Endodermal cell (in vitro differentiated cells): ENCODE measurements around the gene TPRKB. TPM values are rescaled to one million over a fixed set of nuclear protein-coding genes. Genes with fewer than 3 reads are reported as not detected.

Source experiments
- DNase-seq: peaks from one replicate; pipeline ENCODE4 v3.0.0-alpha.2; 2017
- H3K27ac ChIP-seq: 2 replicates; pipeline ENCODE4 v1.5.1; 2013; ENCODE audit warnings: mild to moderate bottlenecking, low read depth, low read length, moderate library complexity
- H3K27me3 ChIP-seq: 2 replicates; pipeline ENCODE4 v1.6.1; 2013; ENCODE audit warnings: mild to moderate bottlenecking, low read length, moderate library complexity; ENCODE audit not compliant: insufficient read depth, control insufficient read depth, poor library complexity, severe bottlenecking
- H3K36me3 ChIP-seq: 2 replicates; pipeline ENCODE4 v1.7.0; 2013; ENCODE audit warnings: mild to moderate bottlenecking, low read length, moderate library complexity; ENCODE audit not compliant: control insufficient read depth, insufficient read depth
- H3K4me1 ChIP-seq: one replicate; pipeline ENCODE4 v1.7.0; 2013; ENCODE audit warnings: low read length; ENCODE audit not compliant: control insufficient read depth, insufficient read depth
- H3K4me3 ChIP-seq: 2 replicates; pipeline ENCODE4 v1.5.1; 2013; ENCODE audit warnings: mild to moderate bottlenecking, low read length, moderate library complexity
- H3K9ac ChIP-seq: 2 replicates; pipeline ENCODE4 v1.6.1; 2013; ENCODE audit warnings: mild to moderate bottlenecking, low read length, moderate library complexity; ENCODE audit not compliant: poor library complexity, severe bottlenecking; ENCODE audit errors: extremely low read depth
- H3K9me3 ChIP-seq: 2 replicates; pipeline ENCODE4 v1.6.1; 2013; ENCODE audit warnings: mild to moderate bottlenecking, low read length, moderate library complexity; ENCODE audit not compliant: control insufficient read depth
- H3K27ac Mint-ChIP-seq: 2 replicates; pipeline ENCODE4 v1.8.0; 2020; ENCODE audit warnings: mixed read lengths
- H3K27me3 Mint-ChIP-seq: 2 replicates; pipeline ENCODE4 v1.8.0; 2021; ENCODE audit warnings: mild to moderate bottlenecking, mixed read lengths; ENCODE audit not compliant: insufficient read depth
- H3K36me3 Mint-ChIP-seq: 2 replicates; pipeline ENCODE4 v1.8.0; 2020; ENCODE audit warnings: low read depth, mixed read lengths
- H3K4me1 Mint-ChIP-seq: 2 replicates; pipeline ENCODE4 v1.8.0; 2020; ENCODE audit warnings: mixed read lengths
- H3K4me3 Mint-ChIP-seq: 2 replicates; pipeline ENCODE4 v1.8.0; 2020; ENCODE audit warnings: mild to moderate bottlenecking, moderate library complexity, mixed read lengths
- H3K9me3 Mint-ChIP-seq: 2 replicates; pipeline ENCODE4 v1.8.0; 2020; ENCODE audit warnings: mild to moderate bottlenecking, mixed read lengths
- CTCF ChIP-seq: fragments of 200-600 bp; sonication (generic); conservative IDR thresholded peaks from 2 replicates; pipeline ENCODE4 v1.5.0; 2021; ENCODE audit warnings: antibody characterized with exemption, mild to moderate bottlenecking
- WGBS, 2 experiments: methylation state at CpG; one replicate each; pipeline versions ENCODE4 v1.1.5 to v1.1.7; 2013; ENCODE audit warnings: missing lambda C conversion rate in 2 of 2, mixed read lengths in 1 of 2; ENCODE audit not compliant: insufficient coverage in 1 of 2, insufficient read length in 1 of 2; 5-methylcytosine and 5-hydroxymethylcytosine counted together
- total RNA-seq, 2 donors: library from RNA; stranded (reverse); fragmentation: NEBNext Ultra II Directional in 1 of 2; extraction: Animal tissue kit (Norgen Biotek cat#: 25700) in 1 of 2; gene quantifications; 2 replicates in 1 of 2; 3 replicates in 1 of 2; pipeline ENCODE4 v1.2.1, GENCODE V29; 2021

TPRKB gene
- total RNA-seq, 2 donors from 2014 or later, result 37.9 to 42.7 TPM

GRCh38 chr2:73770725-73771124 is 33.6 kb upstream of the TPRKB start:
- Mint-ChIP-seq H3K27me3 (no peaks in the 10 kb centered on the region), H3K9me3 (no peaks in the 10 kb centered on the region), H3K4me1 (no peaks in the 10 kb centered on the region), H3K36me3 (peaks cover 72% of the 10 kb centered on the region), H3K27ac (no peak overlapping the region), H3K4me3 (no peak overlapping the region)
- H3K9ac ChIP-seq, result no peak overlapping the region
- no peaks in the 10 kb centered on the region for H3K4me1 ChIP-seq
- no peaks in the 10 kb centered on the region for H3K9me3 ChIP-seq
- 93% methylated on average over 3 of the region's 3 CpGs; no CpG with 5 or more reads in 1 of the 2 experiments for WGBS, 2 experiments
- DNase-seq, result no peak
- no peaks in the 10 kb centered on the region for H3K27me3 ChIP-seq
- no peak overlapping the region for H3K27ac ChIP-seq
- peaks cover 73% of the 10 kb centered on the region for H3K36me3 ChIP-seq
- H3K4me3 ChIP-seq, result no peak overlapping the region
- no peak for TF ChIP-seq CTCF

GRCh38 chr2:73766994-73767393 is 29.8 kb upstream of the TPRKB start:
- no peaks in the 10 kb centered on the region for H3K4me1 ChIP-seq
- H3K27ac ChIP-seq, result no peak overlapping the region
- H3K9ac ChIP-seq, result no peak overlapping the region
- 96 to 100% methylated on average over 3 of the region's 4 CpGs for WGBS, 2 experiments
- DNase-seq, result no peak
- no peaks in the 10 kb centered on the region for H3K27me3 ChIP-seq
- H3K9me3 ChIP-seq, result no peaks in the 10 kb centered on the region
- no peak for TF ChIP-seq CTCF
- no peaks in the 10 kb centered on the region for H3K4me1 Mint-ChIP-seq
- no peak overlapping the region for H3K4me3 ChIP-seq
- no peak overlapping the region for H3K4me3 Mint-ChIP-seq
- no peak overlapping the region for H3K27ac Mint-ChIP-seq
- peaks cover 71% of the 10 kb centered on the region for H3K36me3 Mint-ChIP-seq
- no peaks in the 10 kb centered on the region for H3K27me3 Mint-ChIP-seq
- no peaks in the 10 kb centered on the region for H3K9me3 Mint-ChIP-seq
- H3K36me3 ChIP-seq, result peaks cover 81% of the 10 kb centered on the region

- no peak overlapping the region for H3K4me3 Mint-ChIP-seq
- 97% methylated on average over 1 of the region's 1 CpG; no CpG with 5 or more reads in 1 of the 2 experiments for WGBS, 2 experiments
- no peak for TF ChIP-seq CTCF
- H3K36me3 ChIP-seq, result peaks cover 86% of the 10 kb centered on the region
- no peak for DNase-seq
- H3K27me3 Mint-ChIP-seq, result no peaks in the 10 kb centered on the region
- no peak overlapping the region for H3K4me3 ChIP-seq
- H3K9me3 ChIP-seq, result no peaks in the 10 kb centered on the region
- H3K9ac ChIP-seq, result no peak overlapping the region
- H3K4me1 ChIP-seq, result no peaks in the 10 kb centered on the region
- no peak overlapping the region for H3K27ac Mint-ChIP-seq
- no peak overlapping the region for H3K27ac ChIP-seq
- no peaks in the 10 kb centered on the region for H3K9me3 Mint-ChIP-seq
- H3K4me1 Mint-ChIP-seq, result no peaks in the 10 kb centered on the region
- H3K36me3 Mint-ChIP-seq, result peaks cover 74% of the 10 kb centered on the region
- no peaks in the 10 kb centered on the region for H3K27me3 ChIP-seq
These were observed 29.2 kb upstream of the TPRKB start for GRCh38 chr2:73766349-73766748.
